GM23248 (cell line): ENCODE measurements around the gene CYP2C18. TPM values are rescaled to one million over a fixed set of nuclear protein-coding genes. Genes with fewer than 3 reads are reported as not detected.
A peak's percentile ranks its signal among the peaks of the same experiment; 100 is the strongest.

Source experiments
- DNase-seq: peaks from one replicate; pipeline ENCODE4 v3.0.0-alpha.2; 2015
- H2AFZ ChIP-seq: fragments of 200-600 bp; sonication (generic); 2 replicates; pipeline ENCODE4 v1.6.1; 2016; ENCODE audit warnings: antibody characterized with exemption
- H3F3A ChIP-seq: fragments of 200-600 bp; sonication (generic); 2 replicates; pipeline ENCODE4 v1.6.1; 2016; ENCODE audit warnings: mild to moderate bottlenecking, antibody characterized with exemption, mixed run types; ENCODE audit not compliant: insufficient read depth
- H3K27ac ChIP-seq: fragments of 200-600 bp; sonication (generic); 2 replicates; pipeline ENCODE4 v1.5.1; 2016; ENCODE audit warnings: mild to moderate bottlenecking
- H3K27me3 ChIP-seq: fragments of 200-600 bp; sonication (generic); replicated peaks from 2 replicates; pipeline ENCODE4 v1.6.1; 2016; ENCODE audit warnings: mild to moderate bottlenecking; ENCODE audit not compliant: insufficient read depth
- H3K36me3 ChIP-seq: fragments of 200-600 bp; sonication (generic); 2 replicates; pipeline ENCODE4 v1.6.1; 2016; ENCODE audit warnings: low read depth, mild to moderate bottlenecking
- H3K4me1 ChIP-seq: fragments of 200-600 bp; sonication (generic); 2 replicates; pipeline ENCODE4 v1.6.1; 2016; ENCODE audit warnings: mild to moderate bottlenecking; ENCODE audit not compliant: insufficient read depth
- H3K4me2 ChIP-seq: fragments of 200-600 bp; sonication (generic); one replicate; pipeline ENCODE4 v1.6.1; 2016; ENCODE audit warnings: mild to moderate bottlenecking; ENCODE audit not compliant: unreplicated experiment
- H3K4me3 ChIP-seq: fragments of 200-600 bp; sonication (generic); 2 replicates; pipeline ENCODE4 v1.5.1; 2016; ENCODE audit warnings: mild to moderate bottlenecking
- H3K79me2 ChIP-seq: fragments of 200-600 bp; sonication (generic); 2 replicates; pipeline ENCODE4 v1.6.1; 2016; ENCODE audit warnings: mild to moderate bottlenecking; ENCODE audit not compliant: insufficient read depth
- H3K9ac ChIP-seq: fragments of 200-600 bp; sonication (generic); 2 replicates; pipeline ENCODE4 v1.6.1; 2016; ENCODE audit warnings: mild to moderate bottlenecking
- H3K9me2 ChIP-seq: fragments of 200-600 bp; sonication (generic); 2 replicates; pipeline ENCODE4 v1.6.1; 2016; ENCODE audit warnings: mixed run types, mild to moderate bottlenecking, moderate library complexity; ENCODE audit not compliant: insufficient read depth
- H3K9me3 ChIP-seq: fragments of 200-600 bp; sonication (generic); one replicate; pipeline ENCODE4 v1.6.1; 2017; ENCODE audit warnings: low read depth
- H4K20me1 ChIP-seq: fragments of 200-600 bp; sonication (generic); 2 replicates; pipeline ENCODE4 v1.6.0; 2016; ENCODE audit not compliant: insufficient read depth
- EZH2 ChIP-seq: fragments of 200-600 bp; sonication (generic); IDR thresholded peaks from 2 replicates; pipeline ENCODE4 v1.6.1; 2018; ENCODE audit warnings: antibody characterized with exemption, mild to moderate bottlenecking; ENCODE audit not compliant: insufficient read depth, poor library complexity, severe bottlenecking
- EZH2phosphoT487 ChIP-seq: fragments of 200-600 bp; sonication (generic); IDR thresholded peaks from 2 replicates; pipeline ENCODE4 v1.6.1; 2018; ENCODE audit warnings: antibody characterized with exemption, moderate library complexity, mild to moderate bottlenecking, low read depth; ENCODE audit not compliant: insufficient read depth
- WGBS, 2 experiments: methylation state at CpG; one replicate each; pipeline ENCODE4 v1.1.6; 2015 to 2017; ENCODE audit warnings: low lambda C conversion rate in 2 of 2, low coverage in 1 of 2; ENCODE audit errors: missing lambda C conversion rate in 2 of 2; 5-methylcytosine and 5-hydroxymethylcytosine counted together
- in situ Hi-C: fragments of 300-500 bp; cut with MboI; formaldehyde crosslinking; loops from 2 replicates; pipeline ENCODE4 v1.15.0; 2020
- polyA plus RNA-seq: library from polyadenylated mRNA; unstranded; fragments of >200 nt; fragmentation: Nextera tagmentation; extraction: Ambion mirVana; gene quantifications from 2 replicates; pipeline ENCODE4 v1.2.1, GENCODE V29; 2016
- total RNA-seq: library from RNA; depleted of rRNA; stranded (reverse); fragments of >200 nt; shearing (Covaris generic); gene quantifications from 2 replicates; pipeline ENCODE4 v1.2.3, GENCODE V29; 2014

The CYP2C18 gene
- total and polyA plus RNA-seq, 2 experiments from 2014 or later: not detected

GRCh38 chr10:94710578-94710977, 27.0 kb downstream of the CYP2C18 start:
- H3K4me3 ChIP-seq: no peak overlapping the region
- H3K9me3 ChIP-seq: no peaks in the 10 kb centered on the region
- no peak overlapping the region for H3K27ac ChIP-seq
- in situ Hi-C loops: no loop called here
- H3K9me2 ChIP-seq: no peaks in the 10 kb centered on the region
- no peaks in the 10 kb centered on the region for H3F3A ChIP-seq
- DNase-seq: no peak
- no peaks in the 10 kb centered on the region for H3K36me3 ChIP-seq
- H3K27me3 ChIP-seq: no peaks in the 10 kb centered on the region
- no peaks in the 10 kb centered on the region for H3K4me1 ChIP-seq
- no peaks in the 10 kb centered on the region for H3K79me2 ChIP-seq
- H4K20me1 ChIP-seq: no peaks in the 10 kb centered on the region
- no peak overlapping the region for H2AFZ ChIP-seq
- no peak overlapping the region for H3K9ac ChIP-seq
- no peak for TF ChIP-seq EZH2phosphoT487
- TF ChIP-seq EZH2: no peak
- no peak overlapping the region for H3K4me2 ChIP-seq

GRCh38 chr10:94725871-94726270, 42.3 kb downstream of the CYP2C18 start:
- Histone ChIP-seq H3K27me3 (no peaks in the 10 kb centered on the region), H3F3A (no peaks in the 10 kb centered on the region), H2AFZ (no peak overlapping the region), H3K36me3 (no peaks in the 10 kb centered on the region), H3K4me1 (no peaks in the 10 kb centered on the region), H3K27ac (no peak overlapping the region), H3K9me2 (no peaks in the 10 kb centered on the region), H3K4me2 (no peak overlapping the region), H3K9me3 (no peaks in the 10 kb centered on the region), H4K20me1 (no peaks in the 10 kb centered on the region), H3K9ac (no peak overlapping the region), H3K4me3 (no peak overlapping the region), H3K79me2 (no peaks in the 10 kb centered on the region)
- DNase-seq: peak; percentile 3
- TF ChIP-seq EZH2phosphoT487: no peak
- no peak for TF ChIP-seq EZH2
- in situ Hi-C loops: no loop called here

GRCh38 chr10:94735197-94735596, 51.7 kb downstream of the CYP2C18 start:
- H3K4me1 ChIP-seq: no peaks in the 10 kb centered on the region
- no peak overlapping the region for H3K27ac ChIP-seq
- TF ChIP-seq EZH2: no peak
- no peak for TF ChIP-seq EZH2phosphoT487
- no peaks in the 10 kb centered on the region for H3K79me2 ChIP-seq
- H3K4me3 ChIP-seq: no peak overlapping the region
- WGBS, 2 experiments: 11% methylated on average over 3 of the region's 3 CpGs
- H3K27me3 ChIP-seq: no peaks in the 10 kb centered on the region
- H3K9ac ChIP-seq: no peak overlapping the region
- no peaks in the 10 kb centered on the region for H3K36me3 ChIP-seq
- H3K4me2 ChIP-seq: no peak overlapping the region
- no peak for DNase-seq
- no peaks in the 10 kb centered on the region for H3F3A ChIP-seq
- H3K9me3 ChIP-seq: no peaks in the 10 kb centered on the region
- no peaks in the 10 kb centered on the region for H3K9me2 ChIP-seq
- H2AFZ ChIP-seq: no peak overlapping the region
- in situ Hi-C loops: no loop called here
- H4K20me1 ChIP-seq: no peaks in the 10 kb centered on the region

- Histone ChIP-seq H3K27ac (no peak overlapping the region), H3K9me3 (no peaks in the 10 kb centered on the region), H3K27me3 (no peaks in the 10 kb centered on the region), H4K20me1 (no peaks in the 10 kb centered on the region), H3K9ac (no peak overlapping the region), H3K4me3 (no peak overlapping the region), H3K36me3 (no peaks in the 10 kb centered on the region), H3K9me2 (no peaks in the 10 kb centered on the region), H3K79me2 (no peaks in the 10 kb centered on the region), H3K4me1 (no peaks in the 10 kb centered on the region), H2AFZ (no peak overlapping the region), H3K4me2 (no peak overlapping the region), H3F3A (no peaks in the 10 kb centered on the region)
- 3 to 8% methylated on average over 2 of the region's 2 CpGs for WGBS, 2 experiments
- no peak for DNase-seq
- in situ Hi-C loops: no loop called here
- no peak for TF ChIP-seq EZH2
- no peak for TF ChIP-seq EZH2phosphoT487
These were observed 55.1 kb downstream of the CYP2C18 start for GRCh38 chr10:94738588-94738987.

GRCh38 chr10:94747137-94747536, 63.6 kb downstream of the CYP2C18 start:
- TF ChIP-seq EZH2: no peak
- TF ChIP-seq EZH2phosphoT487: no peak
- 7 to 16% methylated on average over 2 of the region's 2 CpGs for WGBS, 2 experiments
- no peak for DNase-seq

More at GRCh38 chr10:94747137-94747536, 63.6 kb downstream of the CYP2C18 start:
- H3K27ac ChIP-seq: no peak overlapping the region
- no peak overlapping the region for H3K9ac ChIP-seq
- H3K79me2 ChIP-seq: no peaks in the 10 kb centered on the region
- no peaks in the 10 kb centered on the region for H3K36me3 ChIP-seq
- in situ Hi-C loops: no loop called here
- no peaks in the 10 kb centered on the region for H3K4me1 ChIP-seq
- H3K4me2 ChIP-seq: no peak overlapping the region
- no peaks in the 10 kb centered on the region for H3K9me3 ChIP-seq
- no peak overlapping the region for H3K4me3 ChIP-seq
- H3K9me2 ChIP-seq: no peaks in the 10 kb centered on the region
- H4K20me1 ChIP-seq: no peaks in the 10 kb centered on the region
- no peak overlapping the region for H2AFZ ChIP-seq
- H3F3A ChIP-seq: no peaks in the 10 kb centered on the region
- H3K27me3 ChIP-seq: no peaks in the 10 kb centered on the region
